Body of pancreas (tissue), 4 donors: ENCODE data around the gene OR4F15. TPM values are rescaled to one million over a fixed set of nuclear protein-coding genes. Genes with fewer than 3 reads are reported as not detected.
"Not testable (repeated sequence)": the region's sequence is repeated elsewhere in the genome, so short reads cannot be mapped to it uniquely, and the experiment has no call there.

Experiments
- ATAC-seq: fragments of 150-250 bp; one replicate; pipeline ENCODE4 v1.9.1; 2016
- DNase-seq, 4 donors: peaks; one replicate each; pipeline ENCODE4 v3.0.0-alpha.2; 2019
- H3K27ac ChIP-seq, 4 donors: fragments of 200-600 bp; sonication (generic); 1 replicate in 3 of 4; 2 replicates in 1 of 4; pipeline versions ENCODE4 v1.5.1 to v1.6.1; 2016 to 2019; ENCODE audit warnings: mild to moderate bottlenecking in 1 of 4, mixed read lengths in 1 of 4, moderate library complexity in 1 of 4
- H3K27me3 ChIP-seq, 2 donors: fragments of 200-600 bp; sonication (generic); one replicate each; pipeline ENCODE4 v1.6.0; 2016; ENCODE audit warnings: mild to moderate bottlenecking in 1 of 2
- H3K36me3 ChIP-seq, 2 donors: fragments of 200-600 bp; sonication (generic); replicated peaks in 1 of 2; 2 replicates each; pipeline ENCODE4 v1.5.1; 2016; ENCODE audit warnings: low read depth in 2 of 2; ENCODE audit not compliant: insufficient read depth in 1 of 2
- H3K4me1 ChIP-seq: fragments of 200-600 bp; sonication (generic); one replicate; pipeline ENCODE4 v1.6.0; 2016
- H3K4me3 ChIP-seq, 2 donors: fragments of 200-600 bp; sonication (generic); 1 replicate in 1 of 2; 2 replicates in 1 of 2; pipeline ENCODE4 v1.5.1; 2016 to 2019
- H3K9me3 ChIP-seq, 3 donors: fragments of 200-600 bp; sonication (generic); 1 replicate in 2 of 3; 2 replicates in 1 of 3; pipeline ENCODE4 v1.5.1; 2016
- CTCF ChIP-seq, 7 experiments: fragments of 450-650 bp in 4 of 7; fragments of 200-600 bp in 3 of 7; sonication (generic) in 3 of 7; IDR thresholded peaks; one replicate each; pipeline ENCODE4 v1.5.1; 2016 to 2019; ENCODE audit warnings: antibody characterized with exemption in 7 of 7
- POLR2A ChIP-seq, 3 donors: fragments of 450-650 bp; IDR thresholded peaks; one replicate each; pipeline ENCODE4 v1.6.1; 2016; ENCODE audit warnings: antibody characterized with exemption in 3 of 3, mild to moderate bottlenecking in 2 of 3
- WGBS, 2 donors: methylation state at CpG; one replicate each; pipeline ENCODE4 v1.1.5; 2017; 5-methylcytosine and 5-hydroxymethylcytosine counted together
- intact Hi-C: fragments of 100-400 bp; cut with DNase I; formaldehyde crosslinking; loops from one replicate; pipeline ENCODE4 v1.15.1; 2023
- total RNA-seq, 2 donors: library from RNA; depleted of rRNA; stranded (reverse); fragments of >200 nt; gene quantifications; one replicate each; pipeline ENCODE4 v1.1.0, GENCODE V29; 2016

Gene OR4F15
- total RNA-seq, 2 donors from 2014 or later, result not detected

DNA sequence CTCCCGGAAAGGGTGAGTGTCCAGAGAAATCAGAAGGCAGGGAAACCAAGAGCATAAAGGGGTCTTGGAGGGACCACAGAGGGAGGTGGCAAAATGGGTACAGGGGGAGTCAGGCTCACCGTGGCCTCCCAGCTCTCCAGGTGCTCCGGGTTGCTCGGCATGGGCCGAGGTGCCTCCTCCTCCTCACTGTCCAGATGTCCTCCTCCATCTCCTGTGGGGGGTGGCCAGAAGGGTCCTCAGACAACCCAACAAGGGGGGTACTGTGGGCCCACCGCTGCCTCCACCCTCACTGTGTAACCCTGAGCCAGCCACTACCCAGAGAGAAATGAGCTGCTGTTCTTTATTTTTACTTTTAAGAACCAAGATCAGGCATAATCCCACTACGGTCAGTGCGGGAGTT, 39.1 kb upstream of the OR4F15 start:
- 85 to 90% methylated on average over 7 to 8 of the region's 8 CpGs for WGBS, 2 donors
- H3K4me1 ChIP-seq, result no peaks in the 10 kb centered on the region

GRCh38 chr15:101773496-101774100, 38.4 kb upstream of the OR4F15 start:
- H3K27me3 ChIP-seq, result no peaks in the 10 kb centered on the region
- intact Hi-C loops, result no loop called here
- H3K4me3 ChIP-seq, result no peak overlapping the region
- 21 to 29% methylated on average over 3 to 7 of the region's 7 CpGs for WGBS, 2 donors
- ATAC-seq, result no peak
- H3K4me1 ChIP-seq, result no peaks in the 10 kb centered on the region
- H3K9me3 ChIP-seq, result no peaks in the 10 kb centered on the region
- H3K27ac ChIP-seq, result no peak overlapping the region
- no peaks in the 10 kb centered on the region for H3K36me3 ChIP-seq
- TF ChIP-seq CTCF (IDR thresholded peaks at IDR 0.05) (peak in 2 of 7 experiments; percentile 21 to 36), POLR2A (IDR thresholded peaks at IDR 0.05) (no peak)
- peak in 2 of 4 donors; percentile 46 to 57 for DNase-seq

More for the DNA sequence above, 39.1 kb upstream of the OR4F15 start:
- TF ChIP-seq POLR2A (IDR thresholded peaks at IDR 0.05), result no peak
- H3K27ac ChIP-seq, result no peak overlapping the region
- no peaks in the 10 kb centered on the region for H3K36me3 ChIP-seq
- intact Hi-C loops, result no loop called here
- H3K27me3 ChIP-seq, result no peaks in the 10 kb centered on the region
- ATAC-seq (no peak), DNase-seq (no peak)
- H3K4me3 ChIP-seq, result no peak overlapping the region
- H3K9me3 ChIP-seq, result no peaks in the 10 kb centered on the region

DNA sequence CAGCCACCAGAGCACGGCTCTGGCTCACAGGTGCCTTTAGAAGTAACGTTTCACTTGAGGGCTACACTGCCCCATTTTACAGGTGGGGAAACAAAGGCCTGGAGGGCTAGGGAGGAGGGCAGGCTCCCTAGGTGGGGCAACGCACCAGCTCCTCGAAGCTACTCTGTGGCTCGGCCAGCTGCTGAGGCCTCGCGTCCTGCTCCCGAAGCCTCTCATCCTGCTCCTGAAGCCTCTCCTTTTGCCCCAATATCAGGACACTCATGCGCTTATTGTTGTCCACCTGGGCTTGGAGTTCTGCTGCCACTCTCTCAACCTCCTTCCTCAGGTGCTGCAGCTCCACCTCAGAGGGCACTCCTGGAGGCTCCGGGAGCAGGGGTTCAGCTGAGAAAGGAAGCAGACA, 36.9 kb upstream of the OR4F15 start:
- TF ChIP-seq POLR2A (IDR thresholded peaks at IDR 0.05) (no peak), CTCF (IDR thresholded peaks at IDR 0.05) (no peak)
- DNase-seq (no peak), ATAC-seq (no peak)
- no peaks in the 10 kb centered on the region for H3K36me3 ChIP-seq
- H3K4me1 ChIP-seq, result no peaks in the 10 kb centered on the region
- no peak overlapping the region for H3K27ac ChIP-seq
- WGBS, 2 donors, result 77 to 85% methylated on average over 8 to 10 of the region's 10 CpGs
- intact Hi-C loops, result no loop called here
- no peaks in the 10 kb centered on the region for H3K9me3 ChIP-seq
- H3K27me3 ChIP-seq, result no peaks in the 10 kb centered on the region
- no peak overlapping the region for H3K4me3 ChIP-seq

DNA sequence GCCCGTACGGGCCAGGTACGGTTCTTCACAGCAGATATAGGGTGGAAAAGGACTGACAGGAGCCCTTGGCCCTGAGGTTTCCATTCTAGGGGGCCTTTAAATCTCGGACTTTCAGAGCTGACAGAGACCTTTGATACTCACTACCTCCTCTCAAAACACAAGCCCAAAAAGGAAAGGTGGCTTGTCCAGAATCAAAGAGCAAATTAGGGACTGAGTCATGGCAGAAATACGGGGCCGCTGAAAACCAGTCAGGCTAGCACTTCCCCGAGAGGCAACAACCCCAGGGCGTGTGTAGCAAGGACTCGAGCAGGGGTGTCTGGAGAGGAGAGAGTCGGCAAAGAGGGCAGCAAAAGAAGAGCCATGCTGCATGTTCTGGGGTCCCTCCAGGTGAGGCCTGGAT, 33.4 kb upstream of the OR4F15 start:
- DNase-seq, intact Hi-C loops, H3K27ac ChIP-seq, ATAC-seq, H3K36me3 ChIP-seq, H3K27me3 ChIP-seq, H3K4me1 ChIP-seq, H3K4me3 ChIP-seq, H3K9me3 ChIP-seq: not testable (repeated sequence)
- 82 to 86% methylated on average over 10 of the region's 10 CpGs for WGBS, 2 donors

DNA sequence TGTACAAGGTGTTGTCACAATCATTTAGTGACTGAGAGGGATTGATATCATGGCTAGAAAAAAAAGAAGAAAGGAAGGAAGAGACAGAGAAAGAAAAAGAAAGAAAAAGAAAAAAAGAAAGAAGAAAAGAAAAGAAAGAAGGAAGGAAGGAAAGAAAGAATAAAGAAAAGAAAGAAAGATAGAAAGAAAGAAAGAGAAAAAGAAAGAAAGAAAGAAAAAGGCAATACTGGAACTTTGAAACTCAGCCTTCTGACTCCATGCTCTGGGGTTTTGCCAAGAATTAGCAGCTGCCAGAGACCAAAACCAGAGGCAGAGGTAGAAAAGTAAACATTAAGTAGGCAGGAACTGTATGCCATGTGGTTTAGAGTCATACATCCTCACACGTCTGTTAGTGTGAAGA, 31.8 kb upstream of the OR4F15 start:
- H3K27me3 ChIP-seq, H3K4me1 ChIP-seq, H3K27ac ChIP-seq, ATAC-seq, intact Hi-C loops, H3K36me3 ChIP-seq, H3K9me3 ChIP-seq, H3K4me3 ChIP-seq: not testable (repeated sequence)
- 0% methylated on average over 1 of the region's 1 CpG for WGBS, 2 donors
- DNase-seq, result peak in 3 of 4 donors; percentile 52 to 64 (median 54)

DNA sequence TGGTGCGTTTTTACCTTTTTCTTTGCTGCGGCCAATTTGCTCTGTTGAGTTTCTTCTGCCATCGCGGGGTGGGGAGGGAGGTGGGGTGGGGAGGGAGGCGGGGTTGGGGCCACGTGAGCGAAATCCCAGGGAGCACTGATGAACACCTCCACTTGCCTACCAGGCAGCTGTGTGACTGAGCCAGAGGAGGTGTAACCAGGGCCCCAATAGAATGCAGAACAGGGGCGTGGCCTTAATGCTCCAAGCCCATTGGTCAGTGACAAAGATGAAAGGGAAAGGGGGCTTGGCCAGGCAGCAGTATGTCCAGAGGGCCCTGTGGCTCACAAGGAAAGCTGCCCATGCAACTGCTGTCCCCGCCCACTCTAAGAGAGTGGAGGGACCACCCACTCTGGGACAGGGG, 30.1 kb upstream of the OR4F15 start:
- 77 to 94% methylated on average over 8 of the region's 9 CpGs for WGBS, 2 donors
- Histone ChIP-seq H3K27ac (no peak overlapping the region), H3K36me3 (no peaks in the 10 kb centered on the region), H3K4me3 (no peak overlapping the region), H3K9me3 (no peaks in the 10 kb centered on the region), H3K4me1 (no peaks in the 10 kb centered on the region), H3K27me3 (no peaks in the 10 kb centered on the region)
- DNase-seq (no peak), ATAC-seq (no peak)
- intact Hi-C loops, result no loop called here
- TF ChIP-seq CTCF (IDR thresholded peaks at IDR 0.05) (no peak), POLR2A (IDR thresholded peaks at IDR 0.05) (no peak)
